ENCODE data around the gene WHAMM.

- TF ChIP-seq CTCF (IDR thresholded peaks at IDR 0.05) (peak in 1 of 6 experiments; percentile 7), POLR2A (IDR thresholded peaks at IDR 0.05) (peak in 1 of 2 donors; percentile 49)
These were observed 71.3 kb downstream of the WHAMM start for GRCh38 chr15:82880704-82881103.
